Muscle of back (tissue), 11 donors: ENCODE results near the gene CTDP1. TPM values are rescaled to one million over a fixed set of nuclear protein-coding genes. Genes with fewer than 3 reads are reported as not detected.

ENCODE experiments used
- DNase-seq, 3 donors: peaks; one replicate each; pipeline versions ENCODE4 v3.0.0 to v3.0.0-alpha.2; 2013
- polyA plus RNA-seq, 10 donors: library from polyadenylated mRNA; unstranded; fragments of 120-200 nt; gene quantifications; one replicate each; pipeline ENCODE4 v1.2.1, GENCODE V29; 2013; ENCODE audit not compliant: insufficient read length in 10 of 10

CTDP1 gene
- polyA plus RNA-seq, 10 donors, result 6.4 to 10.6 (median 8.4) TPM

- peak; percentile 38 to 81 (median 68) for DNase-seq
Observed at GRCh38 chr18:79644006-79644665, 35.5 kb upstream of the CTDP1 start.

DNA sequence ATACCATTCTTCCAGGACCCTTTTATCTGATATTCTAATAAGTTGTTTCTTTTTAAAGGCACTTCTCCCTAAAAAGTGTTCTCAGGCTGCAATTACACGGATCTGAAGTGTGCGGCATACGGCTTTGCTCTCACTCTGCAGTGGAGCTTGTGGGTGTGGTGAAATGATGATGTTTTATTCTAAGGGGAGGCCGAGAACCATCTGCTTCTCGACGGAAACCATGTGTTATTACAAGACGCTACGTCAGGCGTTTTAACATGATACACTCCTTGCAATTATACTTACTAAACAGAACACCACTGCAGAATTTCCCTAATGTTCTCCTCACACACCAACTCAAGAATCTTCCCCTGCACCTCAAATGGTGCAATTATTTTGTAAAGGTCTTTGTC lies 34.9 kb upstream of the CTDP1 start:
- peak in 2 of 3 donors; percentile 47 to 66 for DNase-seq

GRCh38 chr18:79645291-79645983 lies 34.2 kb upstream of the CTDP1 start:
- peak in 1 of 3 donors; percentile 30 for DNase-seq

- no peak for DNase-seq
Observed at GRCh38 chr18:79647307-79647706, 32.3 kb upstream of the CTDP1 start.

DNA sequence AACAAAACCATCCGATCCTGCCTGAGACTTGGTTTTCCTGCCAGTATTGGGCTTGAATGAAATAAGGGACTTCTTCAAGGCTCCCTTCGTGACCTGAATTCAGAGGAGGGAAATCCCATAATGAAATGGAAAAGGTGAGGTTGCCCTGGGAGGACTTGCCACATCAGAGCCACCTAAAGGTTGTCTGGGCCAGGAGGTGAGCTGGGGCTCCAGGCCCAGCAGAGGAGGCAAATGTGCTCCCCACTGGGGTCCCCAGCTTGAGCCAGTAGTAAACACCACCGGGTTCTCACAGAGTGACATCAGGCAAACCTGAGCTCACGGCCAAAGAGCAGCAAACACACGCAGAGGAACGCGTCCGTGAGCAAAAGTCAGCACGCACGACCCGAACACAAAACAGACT lies 28.6 kb upstream of the CTDP1 start:
- no peak for DNase-seq

- DNase-seq, result no peak
Observed at GRCh38 chr18:79657342-79657996, 22.1 kb upstream of the CTDP1 start.

GRCh38 chr18:79658366-79658765 lies 21.2 kb upstream of the CTDP1 start:
- no peak for DNase-seq

DNA sequence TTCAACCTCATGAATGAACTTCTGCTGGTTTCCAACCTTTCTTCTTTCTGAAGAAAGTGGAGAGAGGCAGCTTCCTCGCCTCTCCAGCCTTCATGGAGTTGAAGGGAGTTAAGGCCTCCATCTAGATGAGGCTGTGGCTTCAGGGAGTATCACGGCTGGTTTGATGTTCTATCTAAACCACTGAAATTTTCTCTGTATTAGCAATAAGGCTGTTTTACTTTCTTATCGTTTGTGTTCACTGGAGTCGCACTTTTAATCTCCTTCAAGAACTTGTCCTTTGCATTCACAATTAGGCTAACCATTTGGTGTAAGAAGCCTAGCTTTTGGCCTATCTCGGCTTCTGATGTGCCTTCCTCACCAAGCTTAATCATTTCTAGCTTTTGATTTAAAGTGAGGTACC lies 19.9 kb upstream of the CTDP1 start:
- DNase-seq, result no peak

DNA sequence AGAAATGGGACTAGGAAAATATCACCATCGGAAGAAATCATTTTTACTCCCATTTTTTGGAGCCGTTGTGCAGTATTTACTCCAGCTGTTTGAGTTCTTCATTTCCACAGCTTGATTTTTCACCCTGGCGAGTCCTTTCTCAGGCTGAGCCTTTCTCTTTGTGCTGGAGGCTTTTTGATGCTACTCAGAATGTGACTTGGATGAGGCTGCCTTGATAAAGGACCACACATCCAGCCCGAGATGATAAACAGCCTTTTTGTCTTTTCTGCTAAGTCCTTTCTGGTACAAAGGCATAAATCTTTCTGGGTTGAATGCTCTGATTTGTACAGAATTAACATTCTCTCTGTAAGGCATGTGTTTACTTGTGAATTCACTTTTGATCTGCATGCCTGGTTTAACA lies 17.6 kb upstream of the CTDP1 start:
- no peak for DNase-seq

DNA sequence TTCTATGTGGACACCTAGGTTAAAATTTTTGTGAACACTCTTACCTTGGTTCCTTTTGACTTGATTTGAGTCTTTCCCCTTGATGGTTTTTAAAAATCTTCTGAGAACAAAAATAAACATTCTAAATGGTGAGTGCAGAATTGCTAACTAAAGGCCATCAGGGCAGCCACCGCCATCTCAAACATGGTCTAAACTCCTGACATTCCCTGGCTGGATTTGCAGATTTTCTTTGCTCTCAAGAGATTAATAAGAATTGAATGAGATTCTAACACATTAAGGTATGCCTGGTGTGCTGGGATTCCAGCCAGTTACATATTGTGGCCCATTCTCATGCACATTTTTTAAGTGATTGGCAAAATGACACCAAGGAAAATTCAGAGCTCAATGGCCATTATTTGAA lies 17.2 kb upstream of the CTDP1 start:
- DNase-seq, result no peak

GRCh38 chr18:79664525-79665125 lies 15.0 kb upstream of the CTDP1 start:
- no peak for DNase-seq

DNA sequence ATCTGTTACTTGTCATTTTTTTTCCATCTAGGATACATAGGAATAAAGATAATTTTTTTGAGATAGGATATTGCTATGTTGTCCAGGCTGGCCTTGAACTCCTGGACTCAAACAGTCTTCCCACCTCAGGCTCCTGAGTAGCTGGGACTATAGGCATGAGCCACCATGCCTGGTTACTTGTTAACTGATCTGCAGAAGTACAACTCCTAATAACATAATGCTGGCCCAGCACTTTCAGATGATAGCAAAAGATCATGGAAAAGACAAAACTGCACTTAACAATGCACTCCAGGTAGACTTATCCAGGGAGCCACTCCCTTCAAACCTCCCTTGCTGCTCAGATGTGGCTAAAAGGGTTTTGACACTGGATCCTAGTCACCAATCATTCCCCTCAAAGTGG lies 11.4 kb upstream of the CTDP1 start:
- no peak for DNase-seq

GRCh38 chr18:79672490-79673276 lies 6.9 kb upstream of the CTDP1 start:
- no peak for DNase-seq

DNA sequence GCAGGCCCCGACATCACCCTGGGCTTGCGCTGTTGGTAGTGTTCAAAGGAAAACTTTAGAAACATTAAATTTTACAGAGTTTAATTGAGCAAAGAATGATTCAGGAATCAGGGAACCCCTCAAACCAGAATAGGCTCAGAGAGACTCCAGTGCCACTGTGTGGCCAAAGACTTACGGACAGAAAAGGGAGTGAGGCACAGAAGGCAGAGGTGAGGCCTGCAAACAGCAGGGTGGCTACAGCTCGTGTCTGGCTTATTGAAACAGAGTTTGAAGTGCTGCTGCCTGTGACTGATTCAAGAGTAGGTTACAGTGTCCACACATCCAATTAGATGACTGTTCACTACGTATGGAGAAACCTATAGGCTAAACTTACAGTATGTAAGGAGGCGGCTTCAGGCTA lies 2.4 kb upstream of the CTDP1 start:
- DNase-seq, result no peak

GRCh38 chr18:79677840-79678239 lies 1.8 kb upstream of the CTDP1 start:
- no peak for DNase-seq

DNA sequence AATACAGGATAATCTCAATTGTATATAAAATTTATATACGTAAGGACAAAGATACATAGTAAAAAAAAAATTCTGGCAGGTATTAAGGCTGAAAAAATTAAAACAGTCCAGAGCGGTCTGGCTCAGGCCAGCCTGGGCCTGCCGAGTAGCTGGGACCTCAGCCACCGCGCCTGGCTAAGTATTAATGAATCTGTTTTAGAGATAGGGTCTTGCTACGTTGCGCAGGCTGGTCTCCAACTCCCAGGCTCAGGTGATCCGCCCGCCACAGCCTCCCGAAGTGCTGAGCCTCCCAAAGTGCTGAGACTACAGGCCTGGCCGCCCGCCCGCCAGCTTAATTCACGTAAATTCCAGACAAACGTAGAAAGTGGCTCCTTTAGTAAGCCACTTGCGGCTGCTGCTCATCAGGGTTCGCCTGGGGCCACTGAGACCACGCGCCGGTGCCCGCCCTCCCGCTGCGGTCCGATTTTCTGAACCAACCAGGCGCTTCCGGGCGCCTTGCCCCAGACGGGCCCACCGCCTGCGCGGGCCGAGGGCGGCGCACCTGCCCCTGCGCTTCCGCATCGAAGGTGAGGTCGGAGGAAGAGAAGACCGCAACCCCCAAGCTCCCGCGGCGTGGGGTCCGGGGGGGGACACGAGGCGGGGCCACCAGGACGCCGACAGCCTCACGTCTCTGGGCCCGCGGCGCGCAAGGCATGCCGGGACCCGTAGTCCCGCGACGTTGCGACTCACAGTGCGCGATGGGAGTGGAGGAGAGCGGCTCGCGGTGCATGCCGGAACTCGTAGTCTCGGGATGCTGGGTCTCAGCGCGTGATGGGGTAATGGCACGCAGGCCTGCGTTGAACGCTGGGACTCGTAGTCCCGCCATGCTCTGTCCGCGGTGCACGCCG lies 695 bp upstream of the CTDP1 start:
- peak; percentile 99 to 100 (median 99) for DNase-seq

DNA sequence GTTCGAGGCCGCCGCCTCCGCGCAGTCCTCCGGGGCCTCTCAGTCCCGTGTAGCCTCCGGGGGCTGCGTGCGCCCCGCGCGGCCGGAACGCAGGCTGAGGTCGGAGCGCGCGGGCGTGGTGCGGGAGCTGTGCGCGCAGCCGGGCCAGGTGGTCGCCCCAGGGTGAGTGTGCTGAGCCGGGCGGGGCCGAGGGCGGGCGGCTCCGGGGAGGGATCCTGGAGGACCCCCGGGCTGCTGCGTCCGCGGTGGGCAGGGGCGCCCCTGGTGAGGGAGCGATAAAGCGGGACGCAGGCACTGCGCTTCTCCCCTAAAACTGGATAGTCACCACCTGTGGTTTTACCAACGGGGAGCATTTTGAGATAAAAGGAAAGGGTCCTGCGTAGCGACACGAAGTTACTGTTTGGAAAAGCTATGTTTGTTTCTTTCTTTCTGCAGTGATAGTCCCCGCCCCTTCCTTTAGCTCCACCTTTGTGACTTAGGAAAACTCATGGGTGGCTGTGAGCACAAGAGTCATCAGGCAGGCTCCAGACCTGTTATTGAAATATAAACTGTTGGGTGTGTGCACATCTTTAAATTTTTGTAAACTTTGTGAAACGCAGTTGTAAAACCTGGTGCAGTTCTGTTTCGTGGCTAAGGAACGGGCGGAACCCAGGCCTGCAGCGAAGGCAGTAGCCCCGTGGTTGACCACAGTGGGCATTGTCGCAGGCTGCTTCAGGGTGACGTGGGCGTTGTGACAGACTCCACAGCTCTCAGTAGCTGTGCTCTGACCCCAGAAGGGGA lies 687 bp downstream of the CTDP1 start:
- peak in 2 of 3 donors; percentile 19 to 50 for DNase-seq

DNA sequence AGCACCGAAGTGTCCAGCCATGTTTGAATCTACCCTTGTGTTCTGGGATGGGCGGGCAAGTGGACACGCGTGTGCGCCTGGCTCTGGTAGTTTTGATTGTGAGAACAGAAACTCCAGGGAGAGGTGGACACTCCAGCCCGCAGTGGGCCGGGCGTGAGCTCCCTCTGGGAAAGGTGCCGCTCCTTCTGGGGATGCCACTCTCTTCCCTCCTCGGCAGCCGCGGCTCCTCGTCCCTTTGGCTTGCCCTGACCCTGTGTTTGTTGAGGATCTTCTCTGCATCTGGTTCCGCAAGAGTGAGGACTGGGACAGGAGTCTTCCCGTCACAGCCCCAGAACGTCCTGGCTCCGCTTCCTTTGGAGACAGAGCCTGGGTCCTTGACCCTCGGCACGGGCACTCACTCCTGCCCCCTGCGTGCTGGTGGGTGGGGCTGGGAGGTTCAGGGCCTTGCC lies 1.3 kb downstream of the CTDP1 start:
- DNase-seq, result no peak

- no peak for DNase-seq
Observed at GRCh38 chr18:79681484-79682387, 2.1 kb downstream of the CTDP1 start.
